Fibroblast of peridontal ligament (primary cell): Measurements from ENCODE around the gene METRN.

Experiments used
- DNase-seq: peaks from one replicate; pipeline ENCODE4 v3.0.0-alpha.2; 2010; ENCODE audit errors: extremely low read depth

METRN gene

DNA sequence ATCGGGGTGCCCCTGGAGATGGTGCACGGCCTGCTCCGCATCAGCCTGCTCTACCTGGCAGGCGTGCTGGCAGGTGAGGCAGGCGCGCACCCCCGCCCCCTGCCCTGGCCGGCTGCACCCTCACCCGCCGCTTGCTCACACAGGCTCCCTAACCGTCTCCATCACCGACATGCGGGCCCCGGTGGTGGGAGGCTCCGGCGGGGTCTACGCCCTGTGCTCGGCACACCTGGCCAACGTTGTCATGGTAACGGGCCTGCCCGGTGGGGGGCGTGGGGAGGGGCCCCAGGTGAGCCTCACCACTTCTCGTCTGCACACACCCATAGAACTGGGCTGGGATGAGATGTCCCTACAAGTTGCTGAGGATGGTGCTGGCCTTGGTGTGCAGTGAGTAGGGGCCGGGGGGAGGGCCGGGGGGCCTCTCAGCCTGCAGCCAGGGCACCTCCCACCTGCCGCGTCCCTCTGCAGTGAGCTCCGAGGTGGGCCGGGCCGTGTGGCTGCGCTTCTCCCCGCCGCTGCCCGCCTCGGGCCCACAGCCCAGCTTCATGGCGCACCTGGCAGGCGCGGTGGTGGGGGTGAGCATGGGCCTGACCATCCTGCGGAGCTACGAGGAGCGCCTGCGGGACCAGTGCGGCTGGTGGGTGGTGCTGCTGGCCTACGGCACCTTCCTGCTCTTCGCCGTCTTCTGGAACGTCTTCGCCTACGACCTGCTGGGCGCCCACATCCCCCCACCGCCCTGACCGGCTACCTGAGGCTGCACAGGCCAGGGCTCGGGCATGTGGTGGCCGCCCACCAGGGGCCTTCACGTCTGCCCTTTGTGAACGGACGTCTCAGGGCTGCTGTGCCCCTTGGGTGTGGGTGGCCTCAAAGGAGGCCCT lies 37.4 kb upstream of the METRN start:
- no peak for DNase-seq

GRCh38 chr16:678209-678857 lies 36.6 kb upstream of the METRN start:
- no peak for DNase-seq

DNA sequence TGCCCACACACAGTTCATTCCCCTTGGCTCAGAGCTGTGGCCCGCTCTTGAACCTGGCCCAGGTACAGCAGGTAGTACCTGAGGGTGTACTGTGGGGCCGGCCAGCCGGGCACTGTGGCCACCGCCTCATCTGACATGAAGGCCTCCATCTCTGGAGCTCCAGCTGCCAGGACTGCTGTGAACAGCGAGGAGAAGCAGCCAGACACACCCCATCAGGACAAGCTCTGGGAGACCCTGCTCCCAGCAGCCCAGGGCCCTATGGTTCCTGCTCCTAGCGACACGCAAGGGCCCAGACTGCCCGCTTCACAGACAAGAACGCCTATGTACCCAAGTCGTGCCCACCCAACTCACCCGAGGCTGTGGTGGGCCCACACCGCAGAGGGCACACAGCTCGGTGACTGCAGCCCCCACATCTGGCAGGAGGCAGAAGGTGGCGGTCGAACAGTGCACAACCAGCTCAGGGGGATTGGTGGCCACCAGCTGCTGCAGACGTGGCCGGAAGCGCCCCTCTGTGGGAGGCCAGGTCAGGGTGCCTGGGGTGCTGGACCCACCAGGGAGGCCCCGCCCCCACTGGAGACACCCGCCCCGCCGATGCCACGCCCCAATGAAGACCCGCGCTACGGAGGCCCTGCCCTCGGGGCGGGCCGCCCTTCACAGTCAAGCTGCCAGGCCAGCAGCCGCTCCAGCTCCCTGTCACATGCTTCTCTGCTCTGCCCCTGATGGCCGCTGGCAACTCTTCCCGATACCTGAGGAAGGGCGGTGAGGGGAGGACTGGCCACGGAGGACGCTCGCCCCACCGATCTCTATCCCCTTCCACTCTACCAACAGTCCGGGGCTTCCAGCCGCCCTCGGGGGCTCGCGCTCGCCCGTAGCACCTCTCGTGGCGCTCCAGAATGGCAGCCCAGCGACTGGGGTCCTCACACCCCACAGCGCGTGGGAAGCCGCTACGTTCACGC lies 35.8 kb upstream of the METRN start:
- DNase-seq, result peak; percentile 44

- peak; percentile 75 for DNase-seq
Measured at GRCh38 chr16:679814-680624, 34.9 kb upstream of the METRN start, which contains the start of gene STUB1. STUB1 (plus strand) TSS chr16:680410; CDS start chr16:680526, 116 bp downstream.

DNA sequence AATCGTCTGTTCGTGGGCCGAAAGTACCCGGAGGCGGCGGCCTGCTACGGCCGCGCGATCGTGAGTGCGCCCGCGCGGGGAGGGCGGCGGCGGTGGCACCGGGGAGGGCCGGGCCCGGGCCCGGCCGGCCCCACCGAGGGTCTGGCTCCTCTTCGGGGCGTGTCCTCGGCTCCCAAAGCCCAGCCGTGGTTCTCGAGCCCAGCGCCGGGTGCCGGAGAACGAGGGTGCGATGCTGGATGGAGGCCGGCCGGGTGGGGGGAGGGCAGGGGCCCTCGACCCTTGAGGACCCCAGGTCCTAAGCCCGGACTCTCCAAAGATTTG lies 34.3 kb upstream of the METRN start:
- no peak for DNase-seq

GRCh38 chr16:680967-681745 lies 33.8 kb upstream of the METRN start:
- DNase-seq, result peak; percentile 53

GRCh38 chr16:681746-682427 lies 33.0 kb upstream of the METRN start:
- no peak for DNase-seq

GRCh38 chr16:682493-683395 lies 32.2 kb upstream of the METRN start:
- DNase-seq, result no peak

GRCh38 chr16:683396-684070 lies 31.4 kb upstream of the METRN start:
- no peak for DNase-seq

GRCh38 chr16:684071-684794 lies 30.7 kb upstream of the METRN start, which contains the start of gene JMJD8:
JMJD8 (minus strand) TSS chr16:684334; CDS start chr16:684319, 15 bp downstream.
- DNase-seq, result peak; percentile 89

DNA sequence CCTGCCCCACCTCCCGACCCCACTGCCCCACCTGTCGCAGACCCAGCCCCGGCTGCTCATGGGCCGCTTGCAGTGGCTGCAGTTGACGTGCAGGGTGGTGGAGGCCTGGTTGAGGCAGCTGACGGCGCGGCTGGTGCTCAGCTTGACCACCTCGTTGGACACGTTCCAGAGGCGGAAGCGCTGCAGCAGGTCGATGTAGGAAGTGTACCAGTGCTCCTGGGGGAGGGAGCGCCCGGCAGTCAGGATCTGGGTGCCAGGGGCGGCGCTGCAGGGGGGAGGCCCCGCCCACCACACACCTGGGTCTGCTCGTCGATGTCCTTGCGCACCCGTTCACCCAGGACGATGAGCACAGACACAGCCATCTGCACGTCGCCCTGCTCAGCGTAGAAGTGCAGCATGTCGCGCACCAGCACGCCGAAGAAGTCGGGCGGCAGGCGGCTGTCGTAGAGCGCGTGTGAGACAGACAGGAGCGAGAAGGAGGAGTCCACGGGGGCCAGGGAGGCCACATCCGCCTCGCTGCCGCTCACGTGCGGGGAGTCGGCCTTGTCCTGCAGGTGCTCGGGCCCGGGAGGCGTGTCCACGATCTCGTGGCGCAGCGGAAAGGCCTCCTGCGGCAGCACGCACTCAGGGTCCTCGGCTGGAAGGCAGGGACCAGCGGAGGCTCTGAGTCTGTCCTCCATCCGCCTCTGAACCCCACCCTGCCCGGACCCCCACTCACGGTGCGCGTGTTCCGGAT lies 29.8 kb upstream of the METRN start:
- DNase-seq, result no peak

DNA sequence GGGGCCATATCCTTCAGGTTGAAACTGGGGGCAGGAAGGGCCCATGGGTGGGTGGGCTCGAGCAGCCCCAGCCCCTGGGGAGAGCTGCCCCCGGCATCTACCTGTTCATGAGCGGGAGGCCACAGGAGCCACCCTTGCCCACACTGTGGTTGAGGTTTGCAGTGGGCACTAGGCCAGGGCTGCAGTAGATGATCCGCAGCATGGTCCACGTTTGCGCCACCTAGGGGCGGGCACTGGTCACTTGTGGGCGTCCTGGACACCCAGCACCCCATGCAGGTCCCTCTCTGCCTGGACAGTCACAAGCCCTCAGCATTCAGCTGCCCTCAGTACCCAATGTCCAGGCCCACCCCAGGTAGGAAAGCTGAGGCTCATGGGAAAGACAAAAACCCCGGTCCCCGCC lies 29.0 kb upstream of the METRN start:
- no peak for DNase-seq

GRCh38 chr16:686459-687260 lies 28.3 kb upstream of the METRN start:
- DNase-seq, result no peak

DNA sequence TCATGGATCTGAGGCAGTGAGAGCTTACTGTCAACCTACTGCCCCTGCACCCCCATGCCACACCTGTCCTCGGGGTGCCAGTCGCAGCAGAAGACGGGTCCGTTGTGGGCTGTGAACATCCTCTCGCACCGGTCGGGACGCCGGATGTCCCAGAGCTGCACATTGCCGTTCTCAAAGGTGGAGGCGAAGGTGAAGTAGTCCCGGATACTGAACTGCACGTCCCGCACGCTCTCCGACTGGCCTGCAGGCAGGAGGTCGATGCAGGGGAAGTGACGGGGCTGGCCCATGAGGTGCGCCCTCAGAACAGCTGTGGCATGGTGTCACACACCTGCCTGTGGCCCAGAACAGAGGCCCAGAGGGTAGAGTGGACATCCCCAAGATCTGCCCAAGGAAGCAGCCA lies 27.4 kb upstream of the METRN start:
- no peak for DNase-seq

DNA sequence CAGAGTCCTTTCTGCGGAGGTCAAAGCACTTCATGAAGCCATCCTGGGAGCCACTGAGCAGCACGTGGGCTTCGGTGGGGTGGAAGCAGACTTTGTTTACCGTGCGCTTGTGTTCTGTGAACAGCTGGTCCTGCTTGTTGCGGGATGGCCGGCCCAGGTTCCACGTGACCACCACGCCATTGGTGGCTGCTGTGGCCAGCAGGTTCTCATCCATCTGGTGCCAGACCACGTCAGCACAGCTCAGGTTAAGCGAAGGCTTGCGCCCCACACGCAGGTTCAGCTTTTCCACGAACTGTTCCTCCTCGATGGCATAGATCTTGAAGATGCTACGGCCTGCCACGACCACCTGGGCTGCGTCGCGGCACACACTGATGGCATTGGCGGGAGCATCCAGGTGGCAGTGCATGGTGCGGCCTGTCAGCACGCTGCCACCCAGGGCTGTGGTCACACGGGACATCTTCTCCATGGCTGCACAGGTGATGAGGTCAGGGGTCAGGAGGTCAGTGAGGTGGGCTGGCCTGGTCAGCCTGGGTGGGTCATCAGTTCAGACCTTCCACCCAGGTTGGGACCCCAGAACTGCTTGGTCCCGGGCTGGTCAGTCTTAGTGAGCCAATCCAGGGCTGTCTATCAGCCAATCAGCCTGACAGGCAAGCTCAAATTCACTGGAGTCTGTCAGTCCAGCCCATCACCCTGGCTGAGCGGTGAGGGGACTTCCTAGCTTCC lies 25.6 kb upstream of the METRN start:
- DNase-seq, result no peak
